Measurements from ENCODE around the gene PRKAR1B.

PRKAR1B gene

GRCh38 chr7:721619-722248, 5.3 kb downstream of the PRKAR1B start:
- no peak for DNase-seq

- DNase-seq = no peak
These were observed 10.4 kb downstream of the PRKAR1B start for GRCh38 chr7:716636-717035.

- no peak for DNase-seq
These were observed 10.9 kb downstream of the PRKAR1B start for GRCh38 chr7:716222-716621.

GRCh38 chr7:714251-714671, 12.8 kb downstream of the PRKAR1B start:
- no peak for DNase-seq

GRCh38 chr7:713488-714230, 13.4 kb downstream of the PRKAR1B start:
- no peak for DNase-seq

GRCh38 chr7:713139-713457, 14.0 kb downstream of the PRKAR1B start:
- DNase-seq = no peak

- no peak for DNase-seq
These were observed 14.5 kb downstream of the PRKAR1B start for GRCh38 chr7:712381-713138.

- DNase-seq = no peak
These were observed 15.1 kb downstream of the PRKAR1B start for GRCh38 chr7:711922-712380.

GRCh38 chr7:711093-711921, 15.8 kb downstream of the PRKAR1B start:
- no peak for DNase-seq

GRCh38 chr7:710161-710560, 16.9 kb downstream of the PRKAR1B start:
- DNase-seq = no peak

- no peak for DNase-seq
These were observed 19.6 kb downstream of the PRKAR1B start for GRCh38 chr7:707296-708000.

GRCh38 chr7:706721-707120, 20.4 kb downstream of the PRKAR1B start:
- DNase-seq = no peak

GRCh38 chr7:703049-703448, 24.0 kb downstream of the PRKAR1B start:
- no peak for DNase-seq

- no peak for DNase-seq
These were observed 25.9 kb downstream of the PRKAR1B start for GRCh38 chr7:701086-701671.

- no peak for DNase-seq
These were observed 27.5 kb downstream of the PRKAR1B start for GRCh38 chr7:699476-700170.

GRCh38 chr7:698515-699475, 28.3 kb downstream of the PRKAR1B start:
- DNase-seq = no peak

GRCh38 chr7:696812-697551, 30.1 kb downstream of the PRKAR1B start:
- no peak for DNase-seq

GRCh38 chr7:696426-696811, 30.7 kb downstream of the PRKAR1B start:
- DNase-seq = no peak

- no peak for DNase-seq
These were observed 33.8 kb downstream of the PRKAR1B start for GRCh38 chr7:693280-693679.

Data from stimulated activated CD4-positive, alpha-beta T cell treated with anti-CD3 and anti-CD28 coated beads, Interleukin-4, amount 100 ng/mL, for 24 hours (primary cell).